Glomerular endothelial cell (primary cell): ENCODE measurements around the gene CNPY4. TPM values are rescaled to one million over a fixed set of nuclear protein-coding genes. Genes with fewer than 3 reads are reported as not detected.
"Not testable (repeated sequence)": the region's sequence is repeated elsewhere in the genome, so short reads cannot be mapped to it uniquely, and the experiment has no call there.

ENCODE experiments used
- DNase-seq: peaks from one replicate; pipeline ENCODE4 v3.0.0-alpha.2; 2011; ENCODE audit warnings: low read depth, low spot score; ENCODE audit errors: extremely low read depth
- total RNA-seq: library from RNA; depleted of rRNA; stranded (reverse); fragments of >200 nt; gene quantifications from 2 replicates; pipeline ENCODE4 v1.2.3, GENCODE V29; 2015

Gene CNPY4
- total RNA-seq, 1 donor from 2014 or later: 23.6 TPM

DNA sequence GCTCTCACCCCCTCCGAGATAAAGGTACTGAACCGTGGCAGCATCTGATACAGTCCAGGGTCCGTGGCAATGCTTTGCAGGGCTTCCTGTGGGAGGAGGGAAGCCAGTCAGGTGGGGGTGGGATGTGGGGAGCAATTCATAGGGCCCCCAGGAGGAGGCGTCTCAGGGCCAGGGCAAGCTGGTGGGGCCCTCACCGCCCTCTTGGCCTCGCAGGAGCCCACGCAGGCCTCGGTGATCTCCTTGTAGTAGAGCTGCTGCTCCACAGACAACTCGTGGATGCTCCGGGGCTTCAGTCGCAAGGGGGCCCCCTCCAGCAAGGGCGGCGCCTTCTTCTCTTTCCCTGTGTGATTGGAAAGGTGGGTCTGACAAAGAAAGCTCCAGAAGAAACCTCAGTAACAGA, 7.5 kb upstream of the CNPY4 start:
- no peak for DNase-seq

DNA sequence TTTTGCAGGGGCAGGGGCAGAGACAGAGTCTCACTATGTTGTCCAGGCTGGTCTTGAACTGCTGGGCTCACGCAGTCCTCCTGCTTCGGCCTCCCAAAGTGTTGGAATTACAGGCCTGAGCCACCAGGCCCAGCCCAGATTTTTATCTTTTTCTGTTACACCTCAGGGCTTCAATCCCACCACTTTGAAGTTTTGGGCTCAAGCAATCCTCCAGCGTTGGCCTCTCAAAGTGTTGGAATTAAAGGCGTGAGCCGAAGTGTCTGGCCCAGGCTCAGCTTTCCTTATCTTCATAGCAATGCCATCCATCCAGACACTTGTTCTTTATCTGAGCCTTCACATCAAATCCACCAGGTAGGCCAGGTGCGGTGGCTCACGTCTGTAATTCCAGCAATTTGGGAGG, 4.4 kb upstream of the CNPY4 start:
- no peak for DNase-seq

DNA sequence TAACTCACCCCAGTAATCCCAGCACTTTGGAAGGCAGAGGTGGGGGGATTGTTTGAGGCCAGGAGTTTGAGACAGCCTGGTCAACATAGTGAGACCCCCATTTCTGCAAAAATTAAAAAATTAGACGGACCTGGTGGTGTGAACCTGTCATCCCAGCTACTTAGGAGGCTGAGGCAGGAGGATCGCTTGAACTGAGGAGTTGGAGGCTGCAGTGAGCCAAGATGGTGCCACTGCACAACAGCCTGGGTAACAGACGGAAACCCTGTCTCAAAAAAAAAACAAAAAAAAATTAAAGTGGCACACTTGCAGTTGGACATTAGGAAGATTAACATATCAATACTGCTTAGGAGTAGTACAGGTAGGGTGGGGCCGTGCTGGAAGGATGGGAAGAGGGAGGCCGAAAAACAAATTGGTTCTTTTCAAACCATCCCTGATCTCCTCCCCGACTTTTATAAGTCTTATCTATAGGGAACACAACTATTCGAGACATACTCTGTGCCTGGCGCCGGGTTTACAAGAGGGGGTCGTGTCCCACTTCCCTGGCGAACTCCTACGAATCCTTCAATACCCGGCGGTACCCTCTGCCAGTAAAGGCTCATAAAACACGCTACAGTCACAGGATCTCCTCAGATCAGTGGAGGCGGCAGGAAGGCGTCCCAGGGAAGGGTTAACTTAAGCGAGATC, 904 bp upstream of the CNPY4 start:
- no peak for DNase-seq

DNA sequence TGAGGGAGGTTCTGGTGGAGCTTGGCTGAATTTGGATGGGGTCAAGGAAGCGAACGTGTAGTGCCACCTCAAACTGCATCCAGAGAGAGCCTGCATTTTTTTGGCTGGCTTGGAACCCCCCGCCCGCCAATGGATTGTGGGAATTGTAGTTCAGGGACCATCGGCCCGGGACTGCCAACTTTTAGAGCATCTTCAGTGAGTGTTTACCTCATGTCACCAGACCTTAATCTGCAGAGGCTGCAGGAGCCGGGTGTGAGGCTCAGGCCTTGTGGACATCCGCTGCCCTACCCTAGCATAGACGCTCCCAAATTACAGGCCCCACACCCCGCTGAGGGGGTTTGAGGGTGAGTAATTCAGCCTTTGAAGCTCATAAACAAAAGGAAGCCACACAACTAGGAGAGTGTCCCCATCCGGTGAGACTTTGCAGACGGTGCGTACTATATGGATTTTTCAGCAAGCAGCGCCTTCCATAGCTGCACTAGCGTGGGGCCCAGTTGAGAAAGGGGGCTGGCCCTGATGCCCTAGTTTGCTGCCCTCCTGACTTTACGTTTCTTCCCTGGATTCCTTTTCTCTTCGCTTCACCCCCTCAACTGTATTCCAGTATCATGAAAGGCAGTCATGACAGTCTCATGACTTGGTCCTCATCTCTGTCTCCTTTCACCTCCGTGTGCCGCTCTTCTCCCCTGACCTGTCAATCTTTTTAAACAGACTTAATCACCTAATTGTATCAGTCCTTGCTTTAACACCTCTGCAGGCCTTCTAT, 717 bp downstream of the CNPY4 start:
- DNase-seq: no peak

DNA sequence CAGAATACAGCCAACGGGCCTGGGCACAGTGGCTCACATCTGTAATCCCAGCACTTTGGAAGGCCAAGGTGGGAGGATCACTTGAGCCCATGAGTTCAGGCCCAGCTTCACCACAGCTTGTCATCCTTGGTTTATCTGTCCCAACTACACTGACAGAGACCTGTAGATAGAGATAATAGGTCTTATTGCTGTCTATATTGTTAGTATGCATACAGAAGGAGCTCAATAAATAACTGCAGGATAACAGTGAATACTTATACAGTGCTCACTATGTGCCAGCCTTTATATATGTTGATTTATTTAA, 1.3 kb downstream of the CNPY4 start:
- no peak for DNase-seq

DNA sequence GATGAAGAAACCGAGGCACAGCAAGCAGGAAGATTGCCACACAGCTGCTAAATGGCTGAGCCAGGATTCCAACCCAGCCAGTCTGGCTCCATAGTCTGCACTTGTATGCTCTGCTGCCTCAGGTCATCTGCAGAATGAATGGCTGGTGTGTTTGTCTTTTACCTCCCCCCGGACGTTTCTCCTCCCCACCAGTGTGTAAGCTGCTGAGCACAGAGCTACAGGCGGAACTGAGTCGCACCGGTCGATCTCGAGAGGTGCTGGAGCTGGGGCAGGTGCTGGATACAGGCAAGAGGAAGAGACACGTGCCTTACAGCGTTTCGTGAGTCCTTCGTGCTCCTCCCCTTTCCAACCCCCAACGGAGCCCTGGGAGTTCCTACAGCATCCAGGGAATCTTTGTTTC, 2.6 kb downstream of the CNPY4 start:
- DNase-seq: no peak

DNA sequence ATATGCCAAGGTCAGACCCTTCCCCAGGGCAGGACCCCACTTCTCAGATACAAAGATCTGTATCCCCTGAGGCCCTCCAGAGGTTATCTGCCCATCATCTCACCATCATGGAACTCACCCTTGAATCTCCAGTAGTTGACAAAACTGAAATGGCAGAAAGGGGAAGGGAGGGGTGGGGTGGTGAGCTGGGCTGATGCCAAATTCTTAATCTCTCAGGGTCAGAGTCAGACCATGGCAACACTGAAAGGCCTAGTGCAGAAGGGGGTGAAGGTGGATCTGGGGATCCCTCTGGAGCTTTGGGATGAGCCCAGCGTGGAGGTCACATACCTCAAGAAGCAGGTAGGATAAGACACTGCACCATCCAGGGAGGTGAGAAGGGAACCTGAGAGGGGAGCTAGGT, 3.1 kb downstream of the CNPY4 start:
- DNase-seq: no peak

DNA sequence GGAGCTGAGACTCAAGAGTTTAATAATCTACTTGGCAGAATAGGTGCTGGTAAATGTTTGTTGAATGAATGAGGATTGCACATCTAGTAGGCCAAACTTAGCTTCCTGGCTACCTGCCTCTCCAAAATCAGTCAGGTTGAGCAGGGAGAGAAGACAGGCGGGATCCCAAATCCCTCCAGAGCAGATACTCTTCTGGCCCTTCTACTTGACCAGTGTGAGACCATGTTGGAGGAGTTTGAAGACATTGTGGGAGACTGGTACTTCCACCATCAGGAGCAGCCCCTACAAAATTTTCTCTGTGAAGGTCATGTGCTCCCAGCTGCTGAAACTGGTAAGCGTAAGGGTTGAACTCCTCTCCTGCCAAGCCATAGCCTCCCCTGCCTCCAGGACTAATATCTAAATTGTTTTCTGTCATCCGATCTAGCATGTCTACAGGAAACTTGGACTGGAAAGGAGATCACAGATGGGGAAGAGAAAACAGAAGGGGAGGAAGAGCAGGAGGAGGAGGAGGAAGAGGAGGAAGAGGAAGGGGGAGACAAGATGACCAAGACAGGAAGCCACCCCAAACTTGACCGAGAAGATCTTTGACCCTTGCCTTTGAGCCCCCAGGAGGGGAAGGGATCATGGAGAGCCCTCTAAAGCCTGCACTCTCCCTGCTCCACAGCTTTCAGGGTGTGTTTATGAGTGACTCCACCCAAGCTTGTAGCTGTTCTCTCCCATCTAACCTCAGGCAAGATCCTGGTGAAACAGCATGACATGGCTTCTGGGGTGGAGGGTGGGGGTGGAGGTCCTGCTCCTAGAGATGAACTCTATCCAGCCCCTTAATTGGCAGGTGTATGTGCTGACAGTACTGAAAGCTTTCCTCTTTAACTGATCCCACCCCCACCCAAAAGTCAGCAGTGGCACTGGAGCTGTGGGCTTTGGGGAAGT, 5.1 kb downstream of the CNPY4 start:
- DNase-seq: no peak

DNA sequence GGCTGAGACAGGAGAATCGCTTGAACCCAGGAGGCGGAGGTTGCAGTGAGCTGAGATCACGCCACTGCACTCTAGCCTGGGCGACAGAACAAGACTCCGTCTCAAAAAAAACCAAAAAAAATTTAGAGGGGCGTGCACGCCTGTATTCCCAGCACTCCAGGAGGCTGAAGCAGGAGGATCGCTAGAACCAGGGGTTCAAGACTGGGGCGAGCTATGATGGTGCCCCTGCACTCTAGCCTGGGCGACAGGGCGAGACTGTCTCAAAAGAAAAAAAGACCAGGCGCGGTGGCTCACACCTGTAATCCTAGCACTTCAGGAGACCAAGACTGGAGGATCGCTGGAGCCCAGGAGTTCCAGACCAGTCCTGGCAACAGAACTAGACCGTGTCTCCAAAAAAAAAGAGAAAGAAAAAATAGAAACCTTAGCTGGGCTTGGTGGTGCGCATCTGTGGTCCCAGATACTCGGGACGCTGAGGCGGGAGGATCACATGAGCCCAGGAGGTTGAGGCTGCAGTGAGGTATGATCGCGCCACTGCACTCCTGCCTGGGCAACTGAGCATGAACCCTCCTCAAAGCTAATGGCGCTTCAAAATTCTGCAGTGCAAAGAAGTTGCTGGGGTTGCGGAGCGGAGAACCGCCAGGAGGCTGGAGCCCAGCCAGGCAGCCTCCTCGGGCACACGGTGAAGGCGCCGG, 7.0 kb downstream of the CNPY4 start:
- DNase-seq: no peak

DNA sequence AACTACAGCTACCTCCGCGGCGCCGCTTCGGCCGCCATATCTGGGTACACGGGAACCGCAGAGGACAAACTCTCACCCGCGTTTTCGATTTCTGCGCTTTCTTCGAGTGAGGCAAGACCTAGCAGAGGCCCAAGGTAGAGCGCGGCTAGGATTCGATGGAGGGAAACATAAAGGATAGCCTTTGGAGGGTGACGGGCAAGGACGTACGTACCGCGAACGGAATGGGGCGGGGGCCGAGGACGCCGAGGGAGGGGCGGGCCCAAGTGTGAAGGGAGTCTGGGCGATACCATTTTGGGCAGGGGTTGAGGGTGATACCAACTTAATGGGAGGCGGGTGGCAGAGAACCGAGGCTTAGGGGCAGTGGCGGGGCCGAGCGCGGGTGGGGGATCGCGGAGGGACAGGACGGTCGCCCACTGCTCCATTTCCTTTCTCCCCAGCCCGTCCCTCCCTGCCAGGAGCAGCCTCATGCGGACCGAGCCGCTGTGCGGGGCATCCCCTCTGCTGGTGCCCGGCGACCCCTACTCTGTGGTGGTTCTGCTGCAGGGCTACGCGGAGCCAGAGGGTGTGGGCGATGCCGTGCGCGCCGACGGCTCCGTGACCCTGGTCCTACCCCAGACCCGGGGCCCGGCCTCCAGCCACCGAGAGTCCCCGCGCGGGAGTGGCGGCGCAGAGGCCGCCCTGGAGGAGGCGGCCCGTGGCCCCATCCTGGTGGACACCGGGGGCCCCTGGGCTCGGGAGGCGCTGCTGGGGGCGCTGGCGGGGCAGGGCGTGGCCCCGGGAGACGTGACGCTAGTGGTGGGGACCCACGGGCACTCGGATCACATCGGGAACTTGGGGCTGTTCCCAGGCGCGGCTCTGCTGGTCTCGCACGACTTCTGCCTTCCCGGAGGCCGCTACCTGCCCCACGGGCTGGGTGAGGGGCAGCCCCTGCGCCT, 7.8 kb downstream of the CNPY4 start, which contains the start of gene MBLAC1:
MBLAC1 (plus strand) TSS at position 37 of the 935 bp plus-strand sequence; CDS start at position 466, 429 bp downstream.
- DNase-seq: peak; percentile 69

DNA sequence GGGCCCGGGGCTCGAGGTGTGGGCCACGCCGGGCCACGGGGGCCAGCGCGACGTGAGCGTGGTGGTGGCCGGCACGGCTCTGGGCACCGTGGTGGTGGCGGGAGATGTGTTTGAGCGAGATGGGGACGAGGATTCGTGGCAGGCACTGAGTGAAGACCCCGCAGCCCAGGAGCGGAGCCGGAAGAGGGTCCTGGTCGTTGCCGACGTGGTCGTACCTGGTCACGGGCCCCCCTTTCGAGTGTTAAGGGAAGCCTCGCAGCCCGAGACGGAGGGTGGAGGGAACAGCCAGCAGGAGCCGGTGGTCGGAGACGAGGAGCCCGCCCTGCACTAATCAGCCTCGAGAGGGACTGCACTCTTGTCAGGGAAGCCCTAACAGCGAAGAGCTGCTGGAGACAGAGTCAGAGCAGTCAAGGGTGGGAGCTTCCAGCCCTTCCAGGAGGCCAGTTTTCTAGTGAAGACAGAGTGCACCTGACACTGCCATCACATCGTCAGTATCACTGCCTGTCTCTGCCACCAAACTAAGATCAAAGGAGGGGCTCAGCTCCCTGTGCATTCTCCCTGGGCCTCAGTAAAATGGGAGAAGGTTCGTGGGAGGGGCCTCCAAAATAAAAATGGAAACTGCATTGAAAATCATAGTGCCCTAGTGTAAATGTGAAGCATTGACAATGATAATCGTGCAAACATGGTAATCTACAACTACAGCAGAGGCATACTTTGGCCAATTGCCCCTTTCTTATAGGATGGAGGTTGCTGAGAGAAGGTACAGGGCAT, 8.6 kb downstream of the CNPY4 start:
- DNase-seq: no peak

DNA sequence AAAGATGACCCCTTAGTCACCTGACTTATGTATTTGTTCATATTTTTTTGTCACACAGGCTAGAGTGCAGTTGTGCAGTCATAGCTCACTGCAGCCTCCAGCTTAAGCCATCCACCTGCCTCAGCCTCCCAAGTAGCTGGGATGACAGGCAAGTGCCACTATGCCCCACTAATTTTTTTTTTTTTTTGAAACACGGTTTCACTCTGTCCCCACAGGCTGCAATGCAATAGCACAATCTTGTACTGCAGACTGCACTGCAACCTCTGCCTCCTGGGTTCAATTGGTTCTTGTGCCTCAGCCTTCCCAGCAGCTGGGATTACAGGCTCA, 9.2 kb downstream of the CNPY4 start:
- DNase-seq: no peak

DNA sequence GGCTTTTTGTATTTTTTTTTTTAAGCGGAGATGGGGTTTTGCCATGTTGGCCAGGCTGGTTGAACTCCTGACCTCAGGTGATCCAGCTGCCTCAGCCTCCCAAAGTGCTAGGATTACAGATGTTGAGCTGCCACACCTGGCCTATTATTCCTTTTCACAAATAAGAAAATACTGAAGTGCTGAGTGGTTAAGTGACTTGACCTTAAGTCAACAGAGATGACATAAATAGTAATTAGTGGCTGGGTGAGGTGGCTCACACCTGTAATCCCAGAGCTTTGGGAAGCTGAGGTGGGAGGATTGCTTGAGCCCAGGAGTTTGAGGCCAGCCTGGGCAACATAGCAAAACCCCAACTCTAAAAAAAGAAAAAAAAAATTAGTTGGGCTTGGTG, 10.8 kb downstream of the CNPY4 start:
- DNase-seq: not testable (repeated sequence)

DNA sequence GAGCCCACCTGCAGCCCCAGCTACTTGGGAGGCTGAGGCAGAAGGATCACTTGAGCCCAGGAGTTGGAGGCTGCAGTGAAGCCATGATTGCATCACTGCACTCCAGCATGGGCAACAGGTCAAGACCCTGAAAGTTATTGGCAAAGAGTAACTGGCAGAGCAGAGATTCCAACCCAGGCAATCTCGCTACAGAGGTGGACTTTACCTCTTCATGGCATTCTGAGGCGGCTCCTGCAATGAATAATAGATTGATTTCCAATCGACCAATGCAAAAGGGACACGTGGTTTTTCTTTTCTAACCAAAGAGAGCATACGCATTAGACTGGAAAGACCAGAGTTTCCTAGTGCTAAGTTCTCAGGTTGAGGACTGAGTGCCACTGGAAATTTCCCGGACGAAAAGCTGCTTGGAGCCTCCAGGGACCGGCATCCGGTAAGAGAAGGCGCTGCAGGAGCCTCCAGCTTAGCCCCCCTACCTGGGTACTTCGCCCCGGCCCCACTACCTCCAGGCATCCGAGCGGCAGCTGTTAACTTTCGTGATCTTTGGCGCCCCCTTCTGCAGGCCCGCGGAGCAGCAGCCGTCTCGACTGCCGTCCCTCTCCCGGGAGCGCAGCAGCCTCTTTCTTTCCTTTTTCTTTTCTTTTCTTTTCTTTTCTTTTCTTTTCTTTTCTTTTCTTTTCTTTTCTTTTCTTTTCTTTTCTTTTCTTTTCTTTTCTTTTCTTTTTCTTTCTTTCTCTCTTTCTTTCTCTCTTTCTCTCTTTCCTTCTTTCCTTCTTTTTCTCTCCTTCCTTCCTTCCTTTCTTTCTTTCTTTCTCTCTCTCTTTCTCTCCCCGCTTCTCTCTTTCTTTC, 11.4 kb downstream of the CNPY4 start:
- no peak for DNase-seq

DNA sequence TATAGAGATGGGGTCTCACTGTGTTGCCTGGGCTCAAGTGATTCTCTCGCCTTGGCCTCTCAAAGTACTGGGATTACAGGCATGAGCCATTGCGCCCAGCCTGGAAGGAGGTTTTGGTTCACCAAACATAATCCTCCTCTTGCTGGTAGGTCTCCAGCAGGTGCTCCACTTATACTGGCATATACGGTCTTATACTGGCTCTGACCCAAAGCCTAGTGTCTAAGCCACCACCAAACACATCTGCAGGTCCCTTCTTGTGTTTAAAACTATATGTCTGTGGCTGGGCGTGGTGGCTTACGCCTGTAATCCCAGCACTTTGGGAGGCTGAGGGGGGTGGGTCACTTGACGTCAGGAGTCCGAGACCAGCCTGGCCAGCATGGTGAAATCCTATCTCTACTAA, 12.7 kb downstream of the CNPY4 start:
- DNase-seq: no peak

DNA sequence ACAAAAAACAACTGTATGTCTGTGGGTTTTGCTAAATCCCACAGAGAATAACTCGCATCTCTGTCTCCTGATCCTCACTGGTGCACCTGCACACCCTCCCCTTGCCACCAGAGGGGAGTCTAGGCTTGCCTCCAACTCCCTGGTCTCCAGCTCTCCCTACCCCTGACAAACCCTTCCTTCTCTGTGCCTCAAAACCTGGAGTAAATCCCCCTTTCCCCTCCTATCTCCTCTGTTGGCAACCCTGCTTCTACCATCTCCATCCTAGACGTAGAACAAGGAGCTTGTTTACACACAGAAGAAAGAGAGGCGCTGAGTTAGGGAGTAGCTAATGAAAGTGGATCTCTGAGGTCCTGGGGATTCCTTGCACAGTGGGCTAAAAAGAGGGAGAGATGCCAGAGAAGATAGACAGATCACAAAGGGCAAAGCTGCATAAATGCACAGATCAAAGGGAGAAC, 13.3 kb downstream of the CNPY4 start:
- DNase-seq: no peak

DNA sequence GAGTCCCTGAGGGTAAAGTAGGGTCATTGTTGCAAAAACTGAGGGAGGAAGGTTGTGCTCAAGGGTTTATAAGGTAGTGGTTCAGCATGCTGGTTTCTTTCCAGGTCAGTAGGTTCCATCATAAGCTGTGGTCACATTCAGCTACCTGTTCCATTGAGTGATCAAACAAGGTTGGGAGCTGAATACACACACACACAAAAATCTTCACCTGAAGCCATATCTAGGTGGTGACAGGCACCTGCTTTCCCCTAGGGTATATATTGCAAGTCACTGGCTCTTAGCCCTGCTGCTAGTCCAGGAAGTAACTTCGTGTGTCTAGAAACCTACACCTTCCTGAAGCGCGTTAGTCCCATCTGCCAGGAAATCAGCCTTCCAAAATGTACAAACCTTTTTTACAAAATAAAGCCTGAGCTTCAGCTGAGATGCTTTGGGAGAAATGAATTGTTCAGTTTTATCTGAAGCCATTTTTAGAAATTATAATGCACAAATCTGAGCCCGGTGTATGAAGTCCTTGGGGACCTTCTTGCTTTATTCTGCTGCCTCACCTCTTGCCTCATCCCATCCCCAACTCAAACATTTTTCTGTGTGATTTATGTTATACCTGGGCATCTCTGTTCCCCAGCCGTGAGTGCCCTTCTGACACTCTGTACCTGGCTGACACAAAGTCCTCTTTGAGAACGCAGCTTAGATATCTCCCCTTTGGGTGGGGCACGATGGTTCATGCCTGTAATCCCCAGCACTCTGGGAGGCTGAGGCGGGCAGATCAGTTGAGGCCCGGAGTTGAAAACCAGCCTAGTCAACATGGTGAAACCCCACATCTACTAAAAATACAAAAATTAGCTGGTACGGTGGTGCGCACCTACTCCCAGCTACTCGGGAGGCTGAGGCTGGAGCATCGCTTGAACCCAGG, 18.7 kb downstream of the CNPY4 start:
- DNase-seq: no peak
